HG03139 (cell line): Measurements from ENCODE around the gene PMM2.
"Not testable (repeated sequence)": the region's sequence is repeated elsewhere in the genome, so short reads cannot be mapped to it uniquely, and the experiment has no call there.

Experiments
- ATAC-seq: cut with Tn5 transposase; IDR thresholded peaks from one replicate; pipeline ENCODE4 v1.9.1; 2021; ENCODE audit not compliant: unreplicated experiment

The PMM2 gene

GRCh38 chr16:8816967-8817655 lies 19.5 kb downstream of the PMM2 start:
- ATAC-seq: no peak

GRCh38 chr16:8818504-8819270 lies 21.0 kb downstream of the PMM2 start:
- ATAC-seq: peak; percentile 61

GRCh38 chr16:8819411-8820034 lies 21.9 kb downstream of the PMM2 start:
- no peak for ATAC-seq

- no peak for ATAC-seq
Observed at GRCh38 chr16:8822403-8822802, 24.8 kb downstream of the PMM2 start.

GRCh38 chr16:8826278-8826879 lies 28.7 kb downstream of the PMM2 start:
- ATAC-seq: no peak

DNA sequence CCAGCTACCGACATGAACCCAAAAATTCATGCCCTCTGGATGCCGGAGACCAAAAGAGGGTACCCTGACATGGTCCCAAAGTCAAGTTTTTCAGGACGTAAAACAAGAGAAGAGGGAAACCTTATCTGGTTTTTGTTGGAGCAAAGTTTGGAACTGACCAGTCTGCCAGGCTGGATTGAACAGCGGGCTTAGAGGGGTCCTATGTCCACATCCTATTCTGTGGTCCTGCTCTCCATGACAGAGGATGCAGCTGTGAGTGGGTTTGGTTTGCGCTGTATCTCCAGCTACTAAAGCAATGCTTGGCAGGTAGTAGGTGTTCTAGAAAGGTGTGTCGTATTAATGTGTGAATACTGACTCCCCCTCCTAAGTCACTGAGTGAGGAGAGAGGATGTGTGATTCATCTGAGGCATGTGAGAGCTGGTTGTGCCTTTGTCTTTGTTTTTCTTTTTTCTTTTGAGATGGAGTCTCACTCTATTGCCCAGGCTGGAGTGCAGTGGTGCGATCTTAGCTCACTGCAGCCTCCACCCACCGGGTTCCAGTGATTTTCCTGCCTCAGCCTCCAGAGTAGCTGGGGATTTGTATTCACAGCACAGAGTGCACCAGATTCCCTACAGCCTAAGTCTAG lies 31.0 kb downstream of the PMM2 start:
- no peak for ATAC-seq

GRCh38 chr16:8831450-8831849 lies 33.8 kb downstream of the PMM2 start:
- ATAC-seq: no peak

- no peak for ATAC-seq
Observed at GRCh38 chr16:8831871-8832716, 34.5 kb downstream of the PMM2 start.

DNA sequence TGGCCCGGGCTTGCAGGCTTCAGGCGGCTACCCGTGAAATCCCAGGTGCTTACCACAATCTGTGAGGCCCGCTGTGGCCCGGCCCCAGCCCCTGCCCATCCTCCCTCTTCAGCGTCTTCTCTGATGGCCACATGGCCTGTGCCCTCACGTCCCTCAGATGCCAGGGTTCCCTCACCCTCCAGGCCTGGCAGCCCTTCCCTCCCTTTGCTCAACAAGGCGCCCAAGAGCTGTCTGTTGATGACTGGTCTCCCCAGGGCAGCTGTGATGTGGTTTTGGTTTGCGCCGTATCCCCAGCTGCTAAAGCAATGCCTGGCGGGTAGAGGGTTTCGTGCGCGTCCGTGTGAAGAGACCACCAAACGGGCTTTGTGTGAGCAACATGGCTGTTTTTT lies 35.1 kb downstream of the PMM2 start:
- ATAC-seq: no peak

DNA sequence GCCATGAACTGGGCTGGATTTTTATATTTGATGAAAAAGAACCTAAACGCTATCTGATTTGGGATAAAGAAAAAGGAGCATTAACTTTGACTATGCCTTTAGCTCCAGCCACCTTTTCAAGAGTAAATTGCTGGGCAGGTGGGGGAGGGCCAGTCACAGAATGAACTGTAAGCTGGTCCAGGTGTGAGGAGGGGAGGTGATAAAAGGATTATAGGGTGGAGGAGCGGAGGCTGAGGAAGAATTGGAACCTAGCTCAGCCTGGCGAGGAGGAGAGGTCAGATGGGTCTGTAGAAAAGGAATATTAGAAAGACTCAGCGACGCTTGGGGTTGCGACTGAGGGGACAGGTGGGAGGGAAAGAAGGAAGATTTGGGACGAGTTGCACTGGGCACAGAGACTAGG lies 39.2 kb downstream of the PMM2 start:
- ATAC-seq: not testable (repeated sequence)

DNA sequence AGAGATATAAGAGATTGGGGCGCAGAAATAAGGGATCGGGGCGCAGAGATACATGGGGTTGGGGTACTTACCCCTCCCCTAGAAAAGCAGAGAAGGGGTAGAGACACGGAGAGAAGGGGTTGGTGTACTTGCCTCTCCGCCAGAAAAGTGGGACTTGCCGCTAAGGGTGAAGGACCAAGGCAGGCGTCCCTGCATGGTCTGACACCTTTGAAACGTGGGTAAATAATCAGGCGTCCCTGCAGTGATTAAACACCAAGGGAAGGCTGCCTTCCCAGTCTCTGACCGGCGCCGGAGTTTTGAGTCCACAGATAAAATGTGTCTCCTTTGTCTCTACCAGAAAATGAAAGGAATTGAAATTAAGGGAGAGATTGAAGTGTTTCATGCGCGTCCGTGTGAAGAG lies 40.0 kb downstream of the PMM2 start:
- ATAC-seq: not testable (repeated sequence)

- ATAC-seq: not testable (repeated sequence)
Observed at GRCh38 chr16:8842016-8842415, 44.4 kb downstream of the PMM2 start.

DNA sequence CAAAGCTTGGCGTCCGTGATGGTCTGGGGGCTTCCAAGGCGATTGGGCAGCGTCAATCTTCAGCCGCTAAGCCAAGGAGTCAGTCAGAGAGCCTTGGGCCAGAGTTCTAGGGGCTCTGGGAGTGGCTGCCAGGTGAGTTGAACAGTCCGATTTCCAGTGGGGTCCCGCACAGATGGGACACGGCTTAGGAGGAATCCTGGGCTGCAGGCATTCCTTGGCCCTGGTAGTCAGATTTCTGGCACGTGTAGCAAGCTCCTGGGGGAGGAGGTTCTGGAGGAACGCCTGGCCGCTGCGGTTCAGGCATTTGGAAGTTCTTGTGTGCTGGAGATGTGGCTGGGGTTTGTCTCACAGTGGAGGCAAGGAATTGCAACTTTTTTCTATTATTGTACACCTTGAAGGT lies 45.7 kb downstream of the PMM2 start:
- ATAC-seq: not testable (repeated sequence)

- no peak for ATAC-seq
Observed at GRCh38 chr16:8845699-8846298, 48.2 kb downstream of the PMM2 start.

GRCh38 chr16:8846401-8846932 lies 48.8 kb downstream of the PMM2 start:
- no peak for ATAC-seq

- ATAC-seq: no peak
Observed at GRCh38 chr16:8847145-8847544, 49.5 kb downstream of the PMM2 start.

DNA sequence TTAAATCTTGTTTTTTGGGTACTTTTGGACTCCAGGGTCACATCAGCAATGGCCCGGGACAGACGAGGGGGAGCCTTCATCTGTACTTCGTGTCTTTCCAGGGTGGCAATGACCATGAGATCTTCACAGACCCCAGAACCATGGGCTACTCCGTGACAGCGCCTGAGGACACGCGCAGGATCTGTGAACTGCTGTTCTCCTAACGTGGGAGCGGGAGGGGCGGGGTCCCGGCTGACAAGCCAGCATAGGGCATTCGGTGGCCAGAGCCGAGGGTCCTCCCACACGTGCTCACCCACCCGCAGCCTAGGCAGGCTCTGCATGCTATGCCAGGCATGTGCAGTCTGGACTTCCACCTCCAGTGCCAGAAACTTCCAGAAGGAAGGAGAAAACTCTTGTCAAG lies 50.0 kb downstream of the PMM2 start:
- no peak for ATAC-seq

DNA sequence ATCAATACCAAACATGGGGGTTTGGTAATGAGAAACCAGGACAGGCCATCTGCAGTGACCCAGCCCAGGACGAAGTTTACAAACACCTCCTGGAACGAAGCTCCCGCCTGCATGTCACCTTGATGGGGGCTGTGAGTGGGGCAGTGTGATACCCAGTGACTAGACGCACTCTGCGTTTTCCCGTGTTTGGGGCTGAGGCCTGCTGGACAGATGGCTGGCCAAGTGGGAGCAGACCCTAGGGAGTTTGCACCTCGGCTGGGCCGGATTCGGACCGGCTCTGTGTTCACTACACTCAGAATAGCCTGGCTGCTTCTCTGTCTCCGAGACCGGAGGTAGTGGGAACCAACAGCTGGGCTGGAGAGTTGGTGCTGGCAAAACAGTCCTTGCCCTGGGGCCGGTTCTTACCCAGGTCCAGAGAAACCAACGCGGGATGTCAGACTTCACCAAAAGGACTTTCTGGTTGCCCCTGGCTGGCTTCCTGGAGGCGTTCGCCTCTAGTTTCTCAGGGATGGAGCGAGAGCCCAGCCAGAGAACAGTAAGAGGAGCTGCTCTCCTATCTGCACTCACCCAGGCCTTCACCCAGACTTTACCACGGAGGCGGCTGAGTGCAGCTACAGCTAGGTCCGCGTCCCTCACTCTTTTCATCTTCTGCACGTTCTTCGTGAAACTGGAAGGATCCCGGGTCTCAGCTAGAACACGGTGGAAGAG lies 50.7 kb downstream of the PMM2 start:
- ATAC-seq: no peak

DNA sequence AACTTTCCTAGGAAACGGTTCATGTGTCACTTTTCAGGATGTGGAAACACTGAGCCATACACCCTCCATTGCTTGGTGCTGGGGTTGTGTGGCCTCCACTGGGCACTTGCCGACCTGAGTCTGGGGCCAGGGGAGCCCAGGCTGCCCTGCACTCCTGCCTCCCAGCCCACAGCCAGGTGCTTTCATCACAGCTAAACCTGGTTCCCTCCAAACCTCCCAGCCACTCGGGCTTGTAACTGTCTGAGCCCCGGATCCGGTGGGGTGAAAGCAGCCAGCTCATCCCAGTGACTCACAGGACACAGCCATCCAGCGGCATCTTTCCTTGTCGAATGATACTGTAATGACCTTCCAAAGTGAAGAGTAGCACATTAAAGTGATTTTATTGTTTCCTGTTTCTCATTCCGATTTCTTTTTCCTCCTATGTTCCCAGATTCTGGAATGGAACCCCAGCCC lies 51.3 kb downstream of the PMM2 start:
- ATAC-seq: no peak
